Panc1 (cell line): ENCODE data around the gene LIMCH1. TPM values are rescaled to one million over a fixed set of nuclear protein-coding genes. Genes with fewer than 3 reads are reported as not detected.

Experiments used
- ATAC-seq: fragments of 200-7000 bp; cut with Tn5 transposase; 2 replicates; pipeline ENCODE4 v1.9.1; 2020; ENCODE audit warnings: mild to moderate bottlenecking, moderate library complexity
- BruUV-seq: library from RNA; stranded (reverse); fragments of 400-500 nt; replicated peaks from 2 replicates; lab custom pipeline; 2021; lab: Mats Ljungman, UMichigan
- CTCF ChIA-PET: fragments of 300-600 bp; sonication (Branson Sonifier 250); formaldehyde crosslinking; loops from one replicate; lab custom pipeline; 2022; ENCODE audit warnings: antibody characterized with exemption; lab: Charles Lee
- POLR2A ChIA-PET: fragments of 300-600 bp; sonication (Branson Sonifier 250); formaldehyde crosslinking; loops from one replicate; lab custom pipeline; 2022; ENCODE audit warnings: antibody characterized with exemption; lab: Charles Lee
- DNase-seq: peaks from one replicate; pipeline ENCODE4 v3.0.0-alpha.2; 2010; ENCODE audit warnings: low read depth, low spot score
- H3K27ac ChIP-seq: 2 replicates; pipeline ENCODE4 v1.5.1; 2011; ENCODE audit warnings: mild to moderate bottlenecking, low read length, inconsistent platforms
- H3K27me3 ChIP-seq: fragments of 200-500 bp; sonication (Bioruptor generic); 2 replicates; pipeline ENCODE4 v1.6.0; 2014; ENCODE audit warnings: low read length, inconsistent platforms; ENCODE audit not compliant: control insufficient read depth, insufficient read depth
- H3K36me3 ChIP-seq: fragments of 200-500 bp; sonication (Bioruptor generic); 2 replicates; pipeline ENCODE4 v1.5.1; 2014; ENCODE audit warnings: inconsistent platforms, mild to moderate bottlenecking, low read length, moderate library complexity; ENCODE audit not compliant: control insufficient read depth, insufficient read depth
- H3K4me1 ChIP-seq: 2 replicates; pipeline ENCODE4 v1.5.1; 2011; ENCODE audit warnings: inconsistent platforms, mild to moderate bottlenecking, low read length, moderate library complexity; ENCODE audit not compliant: control insufficient read depth, insufficient read depth
- H3K4me3 ChIP-seq, 2 experiments: 2 replicates each; pipeline ENCODE4 v1.5.1; 2011 to 2012; ENCODE audit warnings: low read depth in 2 of 2, low read length in 2 of 2, mild to moderate bottlenecking in 2 of 2, inconsistent platforms in 1 of 2, moderate library complexity in 1 of 2
- H3K9me3 ChIP-seq: fragments of 200-500 bp; sonication (Bioruptor generic); 2 replicates; pipeline ENCODE4 v1.5.1; 2014; ENCODE audit warnings: low read depth, mild to moderate bottlenecking, inconsistent platforms, low read length, moderate library complexity; ENCODE audit not compliant: control insufficient read depth, insufficient read depth
- CTCF ChIP-seq: fragments of 450-650 bp; IDR thresholded peaks from 2 replicates; pipeline ENCODE4 v1.5.1; 2017; ENCODE audit warnings: mild to moderate bottlenecking
- POLR2AphosphoS5 ChIP-seq: IDR thresholded peaks from 2 replicates; pipeline ENCODE4 v1.6.1; 2012; ENCODE audit warnings: mild to moderate bottlenecking, low read depth, low read length, moderate library complexity
- SIN3A ChIP-seq: IDR thresholded peaks from 2 replicates; pipeline ENCODE4 v1.6.1; 2012; ENCODE audit warnings: low read depth, mild to moderate bottlenecking, low read length, moderate library complexity, borderline replicate concordance; ENCODE audit not compliant: insufficient read depth
- TCF7L2 ChIP-seq: IDR thresholded peaks from 2 replicates; pipeline ENCODE4 v1.6.1; 2011; ENCODE audit warnings: mild to moderate bottlenecking, low read depth, low read length, inconsistent platforms
- in situ Hi-C: cut with HindIII; loops from 2 replicates; pipeline ENCODE4 v1.10.0; 2016; ENCODE audit warnings: low sequenced_read_pairs, low pct_unique_long_range_greater_than_20kb
- intact Hi-C: fragments of 100-400 bp; cut with micrococcal nuclease; formaldehyde crosslinking; loops from one replicate; pipeline ENCODE4 v1.10.0; 2022; ENCODE audit not compliant: unreplicated experiment
- total RNA-seq: library from RNA; stranded (reverse); gene quantifications from one replicate; pipeline ENCODE4 v1.2.1, GENCODE V29; 2021; ENCODE audit not compliant: unreplicated experiment
- TF ChIP-seq, protein P1 (sequence below), 2 experiments: IDR thresholded peaks; 2 replicates each; pipeline ENCODE4 v1.6.1; 2011 to 2012; ENCODE audit warnings: low read depth in 2 of 2, control low read depth in 1 of 2, low read length in 1 of 2, mild to moderate bottlenecking in 1 of 2, moderate library complexity in 1 of 2; ENCODE audit not compliant: insufficient read depth in 1 of 2

Gene LIMCH1
- total RNA-seq, 1 experiment from 2014 or later: 3.3 TPM

GRCh38 chr4:41686893-41687292 lies 148.9 kb downstream of the LIMCH1 start:
- Histone ChIP-seq H3K4me3 (no peak overlapping the region), H3K27me3 (peaks cover 3% of the 10 kb centered on the region; the same call in 1 of the 2 replicates), H3K27ac (no peak overlapping the region), H3K4me1 (no peaks in the 10 kb centered on the region), H3K36me3 (no peaks in the 10 kb centered on the region), H3K9me3 (no peaks in the 10 kb centered on the region)
- in situ Hi-C loops: no loop called here
- ChIA-PET POLR2A (no interaction called here), CTCF (no interaction called here)
- no peak for TF ChIP-seq TCF7L2
- TF ChIP-seq, protein P1, sequence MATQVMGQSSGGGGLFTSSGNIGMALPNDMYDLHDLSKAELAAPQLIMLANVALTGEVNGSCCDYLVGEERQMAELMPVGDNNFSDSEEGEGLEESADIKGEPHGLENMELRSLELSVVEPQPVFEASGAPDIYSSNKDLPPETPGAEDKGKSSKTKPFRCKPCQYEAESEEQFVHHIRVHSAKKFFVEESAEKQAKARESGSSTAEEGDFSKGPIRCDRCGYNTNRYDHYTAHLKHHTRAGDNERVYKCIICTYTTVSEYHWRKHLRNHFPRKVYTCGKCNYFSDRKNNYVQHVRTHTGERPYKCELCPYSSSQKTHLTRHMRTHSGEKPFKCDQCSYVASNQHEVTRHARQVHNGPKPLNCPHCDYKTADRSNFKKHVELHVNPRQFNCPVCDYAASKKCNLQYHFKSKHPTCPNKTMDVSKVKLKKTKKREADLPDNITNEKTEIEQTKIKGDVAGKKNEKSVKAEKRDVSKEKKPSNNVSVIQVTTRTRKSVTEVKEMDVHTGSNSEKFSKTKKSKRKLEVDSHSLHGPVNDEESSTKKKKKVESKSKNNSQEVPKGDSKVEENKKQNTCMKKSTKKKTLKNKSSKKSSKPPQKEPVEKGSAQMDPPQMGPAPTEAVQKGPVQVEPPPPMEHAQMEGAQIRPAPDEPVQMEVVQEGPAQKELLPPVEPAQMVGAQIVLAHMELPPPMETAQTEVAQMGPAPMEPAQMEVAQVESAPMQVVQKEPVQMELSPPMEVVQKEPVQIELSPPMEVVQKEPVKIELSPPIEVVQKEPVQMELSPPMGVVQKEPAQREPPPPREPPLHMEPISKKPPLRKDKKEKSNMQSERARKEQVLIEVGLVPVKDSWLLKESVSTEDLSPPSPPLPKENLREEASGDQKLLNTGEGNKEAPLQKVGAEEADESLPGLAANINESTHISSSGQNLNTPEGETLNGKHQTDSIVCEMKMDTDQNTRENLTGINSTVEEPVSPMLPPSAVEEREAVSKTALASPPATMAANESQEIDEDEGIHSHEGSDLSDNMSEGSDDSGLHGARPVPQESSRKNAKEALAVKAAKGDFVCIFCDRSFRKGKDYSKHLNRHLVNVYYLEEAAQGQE (IDR thresholded peaks at IDR 0.05; ENCODE audit: insufficient read depth in 1 of 2, low read depth in 2 of 2, low read length in 1 of 2): no peak
- TF ChIP-seq POLR2AphosphoS5: no peak
- TF ChIP-seq CTCF: no peak
- no peak for TF ChIP-seq SIN3A
- no peak for ATAC-seq
- intact Hi-C loops: no loop called here
- BruUV-seq: no TSS peak
- DNase-seq: no peak

DNA sequence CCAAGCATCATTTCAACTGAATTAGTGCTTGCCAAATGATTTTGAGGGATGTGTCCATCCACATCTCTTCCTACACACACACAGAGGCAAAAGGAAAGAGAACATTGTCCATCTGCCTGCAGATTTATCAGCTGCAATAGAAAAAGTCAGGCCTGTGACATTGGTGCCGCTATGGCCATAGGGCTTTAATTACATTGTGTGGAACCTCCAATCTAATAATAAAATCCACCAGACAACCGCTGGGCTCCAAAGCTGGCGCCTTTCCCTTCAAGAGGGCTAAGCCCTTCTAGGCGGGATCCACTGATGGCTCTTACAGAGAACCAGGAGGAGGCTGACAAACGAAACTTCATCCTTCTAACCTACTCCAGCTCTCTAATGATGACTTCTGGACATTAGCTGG lies 150.0 kb downstream of the LIMCH1 start:
- ChIA-PET CTCF (no interaction called here), POLR2A (no interaction called here)
- intact Hi-C loops: no loop called here
- no peak overlapping the region for H3K4me3 ChIP-seq
- in situ Hi-C loops: no loop called here
- BruUV-seq: no TSS peak
- H3K36me3 ChIP-seq: no peaks in the 10 kb centered on the region
- TF ChIP-seq SIN3A: no peak
- TF ChIP-seq POLR2AphosphoS5: no peak
- H3K27me3 ChIP-seq: peaks cover 3% of the 10 kb centered on the region; the same call in 1 of the 2 replicates
- H3K27ac ChIP-seq: no peak overlapping the region
- no peaks in the 10 kb centered on the region for H3K4me1 ChIP-seq
- DNase-seq: no peak
- ATAC-seq: no peak
- H3K9me3 ChIP-seq: no peaks in the 10 kb centered on the region

DNA sequence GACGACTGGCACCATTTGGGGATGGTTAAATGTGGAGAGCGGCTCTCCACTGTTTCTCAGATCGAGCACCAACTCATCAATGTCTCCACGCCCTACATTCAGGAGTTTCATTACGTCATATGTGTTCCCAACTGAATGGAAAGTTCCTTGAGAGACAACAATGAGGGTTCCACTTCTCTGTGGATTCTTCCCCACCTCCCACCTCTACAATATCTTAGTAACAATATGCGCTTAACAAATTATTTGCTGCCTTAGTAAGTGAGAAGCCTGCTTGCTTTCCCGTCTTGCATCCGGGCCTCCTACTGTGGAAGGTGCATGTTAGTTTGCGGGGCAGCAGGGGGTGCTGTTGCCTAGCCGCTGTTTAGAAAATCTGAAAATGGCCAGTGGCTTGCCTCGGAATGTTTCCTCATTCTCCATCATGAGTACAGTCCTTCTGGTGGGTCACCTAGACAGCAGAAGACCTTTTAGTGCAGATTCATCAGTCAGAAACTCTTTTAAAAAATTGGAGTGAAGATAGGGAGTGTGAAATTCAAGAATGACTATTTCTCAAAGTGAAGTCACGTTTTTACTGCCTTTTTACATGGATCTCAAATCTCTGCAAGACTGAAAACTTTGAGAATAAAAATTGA lies 154.9 kb downstream of the LIMCH1 start:
- H3K9me3 ChIP-seq: no peaks in the 10 kb centered on the region
- peak overlapping the region; percentile 11 to 42; a peak in 3 of 4 replicates for H3K4me3 ChIP-seq
- H3K27me3 ChIP-seq: peaks cover 3% of the 10 kb centered on the region
- H3K36me3 ChIP-seq: no peaks in the 10 kb centered on the region
- ChIA-PET POLR2A (no interaction called here), CTCF (no interaction called here)
- no peak overlapping the region for H3K27ac ChIP-seq
- intact Hi-C loops: loop anchor here (1.0 kb wide), 1 partner anchor 195 kb away; no protein-coding TSS in a partner anchor
- in situ Hi-C loops: no loop called here
- DNase-seq (peak; percentile 43), ATAC-seq (peak; percentile 86)
- TF ChIP-seq SIN3A (no peak), CTCF (peak; percentile 88)
- BruUV-seq: no TSS peak
- H3K4me1 ChIP-seq: no peaks in the 10 kb centered on the region
